ENCODE results near the gene CAMK2D.

DNA sequence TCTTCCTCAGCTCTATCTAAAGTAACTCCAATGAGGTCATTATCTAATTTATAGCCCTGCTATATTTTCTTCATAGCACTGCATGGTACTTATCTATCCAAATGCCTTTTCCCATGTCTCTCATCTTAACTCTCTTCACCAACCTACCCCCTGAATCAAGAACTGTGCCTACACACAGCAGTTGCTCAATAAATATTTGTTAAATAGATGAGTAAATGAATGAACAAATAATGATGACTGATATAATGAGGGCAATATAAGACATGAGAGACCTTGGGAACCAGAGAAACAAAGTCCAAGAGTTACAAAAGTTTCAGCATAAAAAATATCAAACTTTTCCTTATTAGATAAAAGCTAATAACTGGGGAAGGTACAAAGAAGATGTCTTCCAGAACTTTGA lies 19.6 kb downstream of the CAMK2D start:
- TF ChIP-seq, protein P1, sequence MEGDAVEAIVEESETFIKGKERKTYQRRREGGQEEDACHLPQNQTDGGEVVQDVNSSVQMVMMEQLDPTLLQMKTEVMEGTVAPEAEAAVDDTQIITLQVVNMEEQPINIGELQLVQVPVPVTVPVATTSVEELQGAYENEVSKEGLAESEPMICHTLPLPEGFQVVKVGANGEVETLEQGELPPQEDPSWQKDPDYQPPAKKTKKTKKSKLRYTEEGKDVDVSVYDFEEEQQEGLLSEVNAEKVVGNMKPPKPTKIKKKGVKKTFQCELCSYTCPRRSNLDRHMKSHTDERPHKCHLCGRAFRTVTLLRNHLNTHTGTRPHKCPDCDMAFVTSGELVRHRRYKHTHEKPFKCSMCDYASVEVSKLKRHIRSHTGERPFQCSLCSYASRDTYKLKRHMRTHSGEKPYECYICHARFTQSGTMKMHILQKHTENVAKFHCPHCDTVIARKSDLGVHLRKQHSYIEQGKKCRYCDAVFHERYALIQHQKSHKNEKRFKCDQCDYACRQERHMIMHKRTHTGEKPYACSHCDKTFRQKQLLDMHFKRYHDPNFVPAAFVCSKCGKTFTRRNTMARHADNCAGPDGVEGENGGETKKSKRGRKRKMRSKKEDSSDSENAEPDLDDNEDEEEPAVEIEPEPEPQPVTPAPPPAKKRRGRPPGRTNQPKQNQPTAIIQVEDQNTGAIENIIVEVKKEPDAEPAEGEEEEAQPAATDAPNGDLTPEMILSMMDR (IDR thresholded peaks at IDR 0.05) = no peak
- no peak for TF ChIP-seq POLR2A (IDR thresholded peaks at IDR 0.05)
- TF ChIP-seq POLR2AphosphoS5 (IDR thresholded peaks at IDR 0.05) = no peak
- TF ChIP-seq EP300 (IDR thresholded peaks at IDR 0.05) = no peak

Data from sigmoid colon (tissue), 4 donors.